Mucosa of gallbladder (tissue), 1 donor: ENCODE results near the gene MISP3. TPM values are rescaled to one million over a fixed set of nuclear protein-coding genes. Genes with fewer than 3 reads are reported as not detected.

ENCODE experiments used
- DNase-seq: peaks from one replicate; pipeline ENCODE4 v3.0.0-alpha.2; 2020; ENCODE audit warnings: low spot score
- total RNA-seq: library from RNA; stranded (reverse); gene quantifications from one replicate; pipeline ENCODE4 v1.2.1, GENCODE V29; 2021
- donor health status: DM: no; HTN: no; CAD: no.

MISP3 gene
- total RNA-seq, 1 donor from 2014 or later = 21.6 TPM

DNA sequence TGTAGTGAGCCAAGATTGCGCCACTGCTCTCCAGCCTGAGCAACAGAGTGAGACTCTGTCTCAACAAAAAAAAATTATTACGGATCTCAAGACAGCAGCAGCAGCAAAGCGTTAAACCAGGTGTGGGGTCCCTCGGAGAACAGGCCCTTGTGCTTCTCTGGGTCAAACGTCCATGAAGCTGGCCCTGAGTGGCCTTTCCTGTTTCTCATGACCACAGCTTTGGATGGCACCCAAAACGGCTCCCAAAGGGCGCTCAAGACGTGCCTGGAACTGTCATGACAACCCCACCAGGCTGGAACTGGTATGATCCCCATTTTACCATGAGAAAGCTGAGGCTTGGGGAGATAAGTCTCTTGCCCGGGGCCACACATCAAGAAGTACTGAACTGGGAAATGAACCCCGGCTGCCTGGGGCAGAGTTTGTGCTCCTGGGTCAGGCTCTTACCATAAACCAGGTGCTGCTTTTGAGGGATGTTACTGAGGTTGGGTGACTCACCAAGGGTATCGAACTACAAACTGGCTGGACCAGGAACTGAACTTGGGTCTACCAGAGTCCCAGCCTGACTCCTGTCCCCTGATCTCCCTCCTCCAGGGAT is 29.6 kb downstream of the MISP3 start:
- DNase-seq = no peak

DNA sequence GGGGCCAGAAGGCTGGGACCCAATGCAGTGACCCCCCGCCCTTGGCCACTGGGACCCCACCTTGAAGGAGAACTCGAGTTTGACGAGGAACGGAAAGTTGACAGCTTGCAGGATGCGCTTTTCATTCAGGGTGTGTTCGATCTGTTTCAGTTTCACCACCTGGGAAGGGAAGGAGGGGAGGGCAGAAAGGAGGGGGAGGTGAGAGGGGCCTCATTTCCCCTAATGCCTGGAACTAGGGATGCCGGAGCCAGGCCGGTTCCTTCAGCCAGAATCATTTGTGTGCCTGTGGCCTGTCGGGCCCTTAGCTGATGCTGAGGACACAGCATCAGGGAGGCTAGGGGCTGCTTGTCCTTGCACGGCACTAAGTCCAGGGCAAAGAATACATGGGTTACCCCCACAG is 30.2 kb downstream of the MISP3 start:
- DNase-seq = no peak

- no peak for DNase-seq
These were observed 30.7 kb downstream of the MISP3 start for GRCh38 chr19:14103310-14103709.

DNA sequence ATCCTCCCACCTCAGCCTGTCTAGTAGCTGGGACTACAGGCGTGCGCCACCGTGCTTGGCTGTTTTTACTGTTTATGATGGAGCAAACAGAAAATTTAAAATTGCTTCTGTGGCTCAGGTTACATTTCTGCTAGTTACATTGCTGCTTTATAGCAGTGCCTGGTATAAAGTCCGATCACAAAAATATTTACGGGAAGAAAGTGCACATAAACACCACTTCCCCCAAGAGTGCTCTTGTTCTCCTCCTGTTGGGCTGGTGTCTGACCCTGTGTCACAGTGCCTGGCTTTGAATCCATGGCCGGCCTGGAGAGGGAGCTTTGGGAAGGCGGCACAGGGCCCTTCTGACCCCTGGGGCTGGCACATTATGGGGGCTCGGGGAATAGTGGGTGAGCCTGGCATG is 33.1 kb downstream of the MISP3 start:
- no peak for DNase-seq

DNA sequence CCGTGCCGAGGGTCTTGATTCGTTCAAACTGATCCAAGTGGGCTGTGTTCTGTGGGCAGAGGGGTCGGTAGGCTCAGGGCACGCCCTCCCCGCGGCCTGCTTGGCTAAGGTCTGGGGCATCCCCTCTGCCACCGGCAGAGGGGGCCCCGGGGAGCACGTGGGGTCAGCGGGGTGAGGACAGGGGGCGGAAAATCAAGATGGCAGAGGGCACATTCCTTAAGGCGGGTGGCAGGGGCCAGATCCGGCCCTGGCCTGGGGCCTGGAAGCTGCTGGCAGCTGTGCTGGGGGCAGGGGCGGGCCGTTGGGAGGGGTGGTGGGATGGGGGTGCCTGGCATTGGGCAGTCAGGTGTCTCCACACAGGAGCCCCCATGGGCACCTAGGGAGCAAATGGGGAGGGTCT is 34.3 kb downstream of the MISP3 start:
- no peak for DNase-seq

- no peak for DNase-seq
These were observed 35.2 kb downstream of the MISP3 start for GRCh38 chr19:14107581-14108461.

DNA sequence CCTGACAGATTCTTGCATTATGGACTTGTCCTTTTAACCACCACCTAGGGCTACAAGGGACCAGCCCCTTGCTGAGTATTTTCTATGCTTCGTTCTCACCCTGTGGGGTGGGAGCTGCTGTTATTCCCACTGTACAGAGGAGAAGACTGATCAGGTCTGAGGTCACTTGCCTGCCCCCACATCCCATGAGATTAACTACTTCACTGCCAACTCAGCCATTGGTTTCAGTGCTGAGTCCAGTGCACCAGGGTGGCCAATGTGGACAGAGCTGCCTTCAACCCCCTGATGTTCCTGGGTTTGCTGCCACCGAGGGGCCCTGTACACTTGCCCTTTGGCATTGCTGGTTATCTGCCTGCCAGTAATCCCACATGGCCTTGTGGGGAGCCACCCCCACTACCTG is 38.1 kb downstream of the MISP3 start:
- DNase-seq = no peak

DNA sequence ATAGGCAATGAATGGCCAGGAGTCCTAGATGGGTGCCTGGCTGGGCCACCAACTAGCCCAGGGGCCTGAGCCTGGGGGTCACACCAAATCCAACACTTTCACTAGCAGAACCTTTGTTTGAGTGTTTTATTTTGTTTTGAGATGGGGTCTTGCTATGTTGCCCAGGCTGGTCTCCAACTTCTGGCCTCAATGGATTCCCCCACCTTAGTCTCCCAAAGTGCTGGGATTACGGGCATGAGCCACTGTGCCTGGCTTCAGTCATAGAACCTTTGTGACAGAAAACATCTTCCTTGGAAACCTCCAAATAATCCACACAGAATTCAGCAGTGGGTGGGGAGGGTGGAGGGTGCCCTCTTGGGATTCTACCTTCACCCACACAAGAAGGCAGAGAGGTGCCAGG is 38.9 kb downstream of the MISP3 start:
- DNase-seq = no peak

GRCh38 chr19:14112051-14112808 is 39.6 kb downstream of the MISP3 start:
- DNase-seq = no peak

- DNase-seq = no peak
These were observed 40.3 kb downstream of the MISP3 start for GRCh38 chr19:14112809-14113385.

DNA sequence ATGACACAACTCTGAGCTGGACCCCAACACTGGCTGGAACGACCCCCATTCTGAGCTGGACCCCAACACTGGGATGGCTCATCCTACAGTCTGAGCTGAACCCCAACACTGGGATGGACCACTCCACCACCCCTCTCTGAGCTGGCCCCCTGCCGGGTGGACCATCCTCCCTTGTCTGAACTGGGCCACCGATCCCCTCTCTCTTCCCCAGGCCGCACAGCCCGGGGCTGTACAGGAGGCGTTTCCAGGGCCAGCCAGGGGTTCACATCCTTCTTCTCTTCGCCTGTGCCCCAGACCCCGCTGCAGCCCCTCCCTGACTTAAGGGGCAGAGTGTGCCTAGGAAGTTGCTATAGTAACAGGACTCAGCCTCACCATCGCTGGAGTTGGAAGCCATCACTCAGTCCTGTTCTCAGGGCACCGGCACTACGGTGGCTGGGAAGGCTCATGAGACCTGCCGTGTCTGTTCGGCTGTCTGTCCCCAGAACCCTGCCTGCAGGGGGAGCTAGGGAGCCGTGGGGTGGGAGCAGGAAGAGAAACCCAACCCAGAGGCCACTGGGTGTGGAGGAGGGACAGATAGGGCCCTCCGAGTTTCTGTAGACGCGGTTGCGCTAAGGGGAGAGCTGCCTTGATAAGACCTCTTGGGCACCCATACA is 41.3 kb downstream of the MISP3 start:
- DNase-seq = no peak

- no peak for DNase-seq
These were observed 41.9 kb downstream of the MISP3 start for GRCh38 chr19:14114439-14114838.

- peak; percentile 44 for DNase-seq
These were observed 42.3 kb downstream of the MISP3 start for GRCh38 chr19:14114854-14115253.

DNA sequence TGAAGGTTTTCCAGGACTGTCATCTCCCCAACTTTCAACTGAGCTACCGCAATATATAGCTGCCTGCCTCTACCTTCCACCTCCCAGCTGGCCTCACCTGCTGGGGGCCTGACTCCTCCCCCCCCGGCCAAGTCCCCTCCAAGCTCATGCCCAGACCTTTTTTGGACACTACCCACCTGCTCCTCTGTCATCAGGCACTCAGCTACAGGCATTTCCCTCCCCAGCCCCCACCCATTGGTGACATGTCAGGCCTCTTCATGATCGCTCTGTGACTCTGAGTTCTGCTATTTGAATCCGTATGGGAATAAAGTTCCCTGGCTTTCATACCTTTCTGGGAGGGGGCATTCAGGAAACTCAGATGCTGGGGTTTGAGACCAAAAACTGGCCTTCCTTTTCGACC is 43.2 kb downstream of the MISP3 start:
- no peak for DNase-seq

- no peak for DNase-seq
These were observed 43.9 kb downstream of the MISP3 start for GRCh38 chr19:14116525-14116917.

DNA sequence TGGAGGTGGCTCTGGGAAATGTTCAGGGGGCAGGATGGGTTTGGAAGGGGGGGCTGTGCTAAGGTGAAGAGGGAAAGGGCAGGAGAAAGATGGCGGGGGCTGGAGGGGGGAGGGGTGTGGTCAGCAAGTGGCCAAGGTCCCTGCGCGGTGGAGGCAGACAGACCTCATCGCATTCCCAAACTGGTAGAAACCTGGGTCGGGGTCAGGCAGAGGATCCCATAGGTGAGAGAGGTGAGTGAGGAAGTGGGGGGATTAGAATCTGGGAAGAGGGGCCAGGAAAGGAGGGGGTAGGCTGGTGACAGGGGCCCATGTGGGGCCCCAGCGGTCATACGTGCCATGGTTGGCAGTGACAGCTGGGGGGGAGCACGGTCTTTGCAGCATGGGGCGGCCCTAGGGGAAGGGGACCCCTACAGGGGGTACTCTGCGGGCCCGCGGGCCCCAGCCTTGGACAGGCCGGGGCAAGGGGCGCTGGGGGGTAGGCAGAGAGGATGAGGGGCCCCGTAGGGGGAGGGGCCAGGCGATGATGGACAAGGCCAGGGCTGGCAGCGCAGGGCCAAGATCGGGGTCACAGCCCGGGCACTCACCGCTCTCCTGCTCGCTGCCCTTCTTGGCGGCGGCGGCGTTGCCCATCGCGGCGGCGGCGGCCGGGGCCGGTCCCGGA is 44.5 kb downstream of the MISP3 start:
- DNase-seq = no peak

GRCh38 chr19:14117668-14118164 is 45.1 kb downstream of the MISP3 start, which contains the start of gene PRKACA:
Gene PRKACA (minus strand): TSS chr19:14117762. CDS start chr19:14117547, 215 bp downstream.
- peak; percentile 99 for DNase-seq

DNA sequence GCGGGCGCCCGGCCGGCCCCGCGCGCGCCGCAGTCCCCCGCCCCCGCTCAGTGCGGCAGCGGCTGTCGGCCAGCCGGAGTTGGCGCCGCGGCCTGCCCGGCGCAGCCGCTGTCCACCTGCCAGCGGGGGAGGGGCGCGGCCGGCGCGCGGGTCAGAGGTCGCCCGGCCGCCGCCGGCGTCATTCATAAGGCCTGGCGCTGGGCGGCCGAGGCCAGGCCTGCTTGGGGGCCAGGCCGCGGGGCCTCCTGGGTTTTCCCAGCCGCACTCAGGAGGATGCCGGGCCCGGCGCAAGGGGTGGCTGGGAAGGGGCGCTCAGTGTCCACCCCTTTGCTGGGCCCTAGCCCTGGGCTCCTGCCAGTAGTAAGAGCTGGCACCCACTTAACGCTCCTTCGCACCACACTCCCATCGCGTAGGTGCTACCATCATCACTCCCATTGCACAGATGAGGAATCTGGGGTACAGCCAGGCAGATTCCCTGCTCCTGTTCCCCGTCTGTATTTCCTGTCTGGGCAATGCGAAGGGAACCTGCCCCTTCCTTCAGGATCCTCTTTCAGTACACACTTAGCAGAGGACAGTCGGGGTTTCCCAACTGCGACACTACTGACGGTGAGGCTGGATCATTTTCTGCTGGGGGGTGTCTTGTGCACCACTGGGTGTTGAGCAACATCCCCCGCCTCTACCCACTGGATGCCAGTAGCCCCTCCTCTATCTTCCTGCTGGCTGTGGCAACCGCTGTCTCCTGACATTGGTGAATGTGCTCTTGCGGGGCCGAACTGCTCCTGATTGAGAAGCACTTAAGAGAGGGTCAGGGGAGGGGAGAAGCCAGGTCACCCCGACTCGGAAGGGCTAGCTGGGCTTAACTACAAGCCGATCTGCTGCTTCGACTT is 45.8 kb downstream of the MISP3 start:
- peak; percentile 76 for DNase-seq

- no peak for DNase-seq
These were observed 46.6 kb downstream of the MISP3 start for GRCh38 chr19:14119146-14119545.
